Brain microvascular endothelial cell (primary cell): ENCODE results near the gene HELQ.

Source experiments
- DNase-seq: peaks from one replicate; pipeline ENCODE4 v3.0.0-alpha.2; 2020
- H3K27ac ChIP-seq: fragments of 250-450 bp; sonication (Bioruptor Pico); 2 replicates; pipeline ENCODE4 v1.5.1; 2020; ENCODE audit warnings: mild to moderate bottlenecking, moderate library complexity
- H3K27me3 ChIP-seq: fragments of 250-450 bp; sonication (Bioruptor Pico); replicated peaks from 2 replicates; pipeline ENCODE4 v1.5.1; 2020; ENCODE audit warnings: mild to moderate bottlenecking
- H3K36me3 ChIP-seq: fragments of 250-450 bp; sonication (Bioruptor Pico); replicated peaks from 2 replicates; pipeline ENCODE4 v1.5.1; 2020; ENCODE audit warnings: mild to moderate bottlenecking
- H3K4me3 ChIP-seq: 2 replicates; pipeline ENCODE4 v1.5.1; 2011; ENCODE audit warnings: low read depth, mild to moderate bottlenecking, control low read depth, low read length, moderate library complexity
- in situ Hi-C: cut with HindIII; loops from 2 replicates; pipeline ENCODE4 v1.10.0; 2017; ENCODE audit warnings: low sequenced_read_pairs, low pct_ligation_motif_present
- TF ChIP-seq, protein P1 (sequence below): IDR thresholded peaks from 2 replicates; pipeline ENCODE4 v1.5.1; 2011; ENCODE audit warnings: low read depth, mild to moderate bottlenecking, moderate library complexity, low read length, control low read depth, inconsistent platforms; ENCODE audit errors: missing control alignments

HELQ gene

DNA sequence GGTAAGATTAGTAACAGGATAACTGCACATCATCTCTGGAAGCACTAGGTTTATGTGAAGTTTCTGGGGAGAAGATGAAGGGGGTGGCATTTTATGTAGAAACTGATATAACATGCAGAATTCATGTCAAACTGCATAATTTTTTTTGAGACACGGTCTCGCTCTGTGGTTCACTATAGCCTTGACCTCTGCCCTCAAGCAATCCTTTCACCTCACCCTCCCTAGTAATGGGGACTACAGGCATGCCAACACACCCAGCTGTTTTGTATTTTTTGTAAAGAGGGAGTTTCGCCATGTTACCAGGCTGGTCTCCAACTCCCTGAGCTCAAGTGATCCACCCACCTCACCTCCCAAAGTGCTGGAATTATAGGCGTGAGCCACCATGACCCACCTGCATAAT lies 17.8 kb upstream of the HELQ start:
- Histone ChIP-seq H3K36me3 (peaks cover 2% of the 10 kb centered on the region), H3K27ac (no peak overlapping the region), H3K4me3 (no peak overlapping the region), H3K27me3 (no peaks in the 10 kb centered on the region)
- no peak for DNase-seq
- in situ Hi-C loops, result no loop called here
- TF ChIP-seq, protein P1, sequence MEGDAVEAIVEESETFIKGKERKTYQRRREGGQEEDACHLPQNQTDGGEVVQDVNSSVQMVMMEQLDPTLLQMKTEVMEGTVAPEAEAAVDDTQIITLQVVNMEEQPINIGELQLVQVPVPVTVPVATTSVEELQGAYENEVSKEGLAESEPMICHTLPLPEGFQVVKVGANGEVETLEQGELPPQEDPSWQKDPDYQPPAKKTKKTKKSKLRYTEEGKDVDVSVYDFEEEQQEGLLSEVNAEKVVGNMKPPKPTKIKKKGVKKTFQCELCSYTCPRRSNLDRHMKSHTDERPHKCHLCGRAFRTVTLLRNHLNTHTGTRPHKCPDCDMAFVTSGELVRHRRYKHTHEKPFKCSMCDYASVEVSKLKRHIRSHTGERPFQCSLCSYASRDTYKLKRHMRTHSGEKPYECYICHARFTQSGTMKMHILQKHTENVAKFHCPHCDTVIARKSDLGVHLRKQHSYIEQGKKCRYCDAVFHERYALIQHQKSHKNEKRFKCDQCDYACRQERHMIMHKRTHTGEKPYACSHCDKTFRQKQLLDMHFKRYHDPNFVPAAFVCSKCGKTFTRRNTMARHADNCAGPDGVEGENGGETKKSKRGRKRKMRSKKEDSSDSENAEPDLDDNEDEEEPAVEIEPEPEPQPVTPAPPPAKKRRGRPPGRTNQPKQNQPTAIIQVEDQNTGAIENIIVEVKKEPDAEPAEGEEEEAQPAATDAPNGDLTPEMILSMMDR, result no peak

DNA sequence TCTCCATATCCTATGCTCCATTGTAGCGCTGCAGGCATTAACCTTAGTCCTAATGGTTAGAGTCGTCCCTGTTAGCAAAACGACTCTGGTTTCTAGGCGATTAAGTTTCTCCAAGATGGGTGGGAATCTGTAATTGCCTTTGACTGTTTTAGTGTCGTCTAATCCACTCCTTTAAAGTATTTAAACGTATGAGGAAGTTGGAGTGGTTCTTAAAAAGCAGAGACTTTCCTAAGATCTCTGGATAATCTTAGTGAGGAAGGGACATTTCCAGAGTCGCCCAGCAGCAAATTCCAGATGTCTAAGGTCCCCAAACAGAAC lies 520 bp upstream of the HELQ start:
- H3K27ac ChIP-seq, result peak overlapping the region; percentile 91
- TF ChIP-seq, protein P1, result no peak
- in situ Hi-C loops, result no loop called here
- peak overlapping the region; percentile 93 for H3K4me3 ChIP-seq
- H3K36me3 ChIP-seq, result peaks cover 8% of the 10 kb centered on the region
- H3K27me3 ChIP-seq, result no peaks in the 10 kb centered on the region
- no peak for DNase-seq

DNA sequence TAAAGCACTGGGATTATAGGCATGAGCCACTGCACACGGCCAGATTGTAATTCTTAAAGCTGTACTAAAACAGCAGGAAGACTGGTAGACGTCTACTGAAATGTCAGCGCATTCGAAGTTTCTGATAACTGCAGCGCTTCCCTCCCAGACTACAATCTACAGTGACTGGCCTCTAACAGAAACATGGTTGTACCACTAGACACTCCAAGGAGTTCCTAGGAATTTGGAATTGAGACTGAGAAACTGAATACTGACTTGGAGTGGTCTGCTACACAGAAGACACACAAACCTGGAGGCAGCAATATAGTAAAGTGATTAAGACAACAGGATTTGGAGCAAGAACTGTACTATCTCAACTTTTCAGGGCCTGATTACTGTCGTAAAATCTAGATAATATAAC lies 937 bp downstream of the HELQ start:
- peak; percentile 8 for DNase-seq
- Histone ChIP-seq H3K27me3 (no peaks in the 10 kb centered on the region), H3K36me3 (peaks cover 5% of the 10 kb centered on the region), H3K4me3 (peak overlapping the region; percentile 93), H3K27ac (peak overlapping the region; percentile 91)
- TF ChIP-seq, protein P1, result no peak
- in situ Hi-C loops, result no loop called here

DNA sequence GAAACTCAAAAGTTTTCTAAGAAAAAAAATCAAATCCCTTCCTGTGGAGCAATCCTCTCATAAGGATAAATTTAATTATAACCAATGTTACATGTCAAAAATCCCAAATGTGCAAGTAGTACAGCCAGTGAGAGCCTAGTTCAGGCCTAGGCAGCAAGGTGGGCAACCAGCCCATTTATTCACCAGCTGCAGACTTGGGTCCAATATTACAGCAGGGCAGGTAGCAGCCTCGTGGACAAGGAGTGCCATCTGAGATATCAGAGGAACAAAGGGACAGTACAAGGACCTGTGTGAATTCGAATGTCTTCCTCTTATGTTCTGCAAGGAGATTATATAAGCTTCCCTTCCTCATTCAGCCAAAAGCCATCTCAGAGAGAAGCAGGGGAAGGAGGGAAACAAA lies 6.6 kb downstream of the HELQ start:
- TF ChIP-seq, protein P1, result no peak
- H3K36me3 ChIP-seq, result peaks cover 2% of the 10 kb centered on the region
- H3K4me3 ChIP-seq, result no peak overlapping the region
- no peaks in the 10 kb centered on the region for H3K27me3 ChIP-seq
- no peak overlapping the region for H3K27ac ChIP-seq
- no peak for DNase-seq
- in situ Hi-C loops, result no loop called here

DNA sequence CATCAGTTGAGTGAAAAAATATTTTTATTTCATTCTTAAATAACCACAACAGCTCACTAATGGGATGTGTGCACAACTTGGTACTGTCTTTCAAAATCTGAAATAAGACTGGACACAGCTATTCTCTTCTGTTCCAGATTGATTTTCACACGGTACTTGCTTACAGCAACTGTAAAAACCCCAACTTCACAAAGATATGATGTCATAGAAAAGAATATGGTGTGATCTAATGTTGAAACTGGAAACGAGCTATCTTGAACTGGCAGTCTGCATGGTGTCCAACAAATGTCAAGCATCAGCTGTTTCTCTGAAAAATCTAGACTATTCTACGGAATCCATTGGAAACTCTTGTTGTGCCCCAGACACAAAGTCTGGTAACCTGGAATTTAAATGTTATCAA lies 14.7 kb downstream of the HELQ start:
- in situ Hi-C loops, result no loop called here
- Histone ChIP-seq H3K27ac (no peak overlapping the region), H3K4me3 (no peak overlapping the region), H3K36me3 (peaks cover 2% of the 10 kb centered on the region), H3K27me3 (no peaks in the 10 kb centered on the region)
- no peak for DNase-seq
- TF ChIP-seq, protein P1, result no peak

DNA sequence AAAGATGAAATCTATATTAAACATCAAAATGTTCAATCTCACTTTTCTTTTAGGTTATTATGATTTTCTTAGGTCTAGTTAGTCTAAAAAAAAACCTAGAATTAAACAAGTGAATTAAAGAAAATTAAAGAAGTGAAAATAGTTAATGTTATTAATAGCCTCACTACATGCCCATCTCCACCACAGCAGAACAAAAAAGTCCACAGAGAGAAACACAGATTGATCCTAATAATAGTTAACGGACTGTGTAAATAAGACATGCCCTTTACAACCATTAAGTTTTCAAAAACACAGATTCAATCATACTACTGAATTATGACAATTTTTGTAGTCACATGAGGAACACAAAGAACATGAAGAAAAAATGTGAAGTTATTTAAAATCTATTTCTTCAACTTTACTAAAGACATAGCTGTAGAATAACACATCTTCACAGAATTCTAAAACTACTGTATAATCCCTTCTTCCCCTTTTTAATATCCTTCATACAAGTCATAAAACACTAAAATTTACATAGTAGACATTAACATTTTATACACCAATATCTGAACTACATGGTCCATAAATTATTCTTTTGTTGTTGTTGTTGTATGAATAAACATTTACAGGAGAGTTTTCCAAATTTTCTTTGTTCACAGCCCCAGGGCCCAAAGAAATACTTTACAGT lies 15.3 kb downstream of the HELQ start:
- Histone ChIP-seq H3K27ac (no peak overlapping the region), H3K36me3 (no peaks in the 10 kb centered on the region), H3K4me3 (no peak overlapping the region), H3K27me3 (no peaks in the 10 kb centered on the region)
- TF ChIP-seq, protein P1, result no peak
- in situ Hi-C loops, result no loop called here
- DNase-seq, result no peak
